ENCODE results near the gene CORO6. TPM values are rescaled to one million over a fixed set of nuclear protein-coding genes. Genes with fewer than 3 reads are reported as not detected.
A peak's percentile ranks its signal among the peaks of the same experiment; 100 is the strongest.

Gene CORO6
- total RNA-seq, 4 donors from 2014 or later = 34.5 to 139 (median 83.1) TPM

DNA sequence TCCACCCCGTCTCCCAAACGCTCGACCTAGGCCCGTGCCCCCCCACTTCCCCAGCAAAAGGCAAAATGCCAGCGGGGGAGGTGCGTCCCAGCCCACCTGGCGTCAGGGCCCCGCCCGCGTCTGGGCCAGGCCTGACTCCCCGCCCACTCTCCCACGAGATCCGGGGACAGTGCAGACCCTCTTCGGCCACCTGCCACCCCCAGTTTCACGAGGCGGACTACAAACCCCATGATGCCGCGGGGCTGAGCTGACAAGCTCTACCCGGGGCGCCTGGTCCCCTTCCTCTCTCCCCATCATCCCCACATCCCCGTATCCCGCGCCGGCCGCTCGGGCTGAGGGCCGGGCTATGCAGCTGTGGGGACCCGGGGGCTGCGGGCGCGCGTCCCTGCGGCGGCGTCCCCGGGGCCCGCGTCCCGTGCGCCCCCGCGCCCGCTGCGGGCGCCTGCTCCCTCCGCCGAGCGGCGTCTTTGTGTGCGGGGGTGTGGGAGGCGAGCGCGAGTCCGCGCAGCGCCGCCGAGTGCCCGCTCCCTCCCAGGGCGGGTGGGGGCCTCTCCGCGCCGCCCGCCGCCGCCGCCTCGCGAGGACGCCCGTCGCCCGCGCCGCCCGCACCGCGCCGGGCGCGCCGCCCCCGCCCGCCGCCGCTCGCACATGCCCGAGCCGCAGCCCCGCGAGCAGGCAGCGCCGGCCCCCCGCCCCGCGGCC lies 29.7 kb downstream of the CORO6 start, which contains the start of gene ANKRD13B:
Gene ANKRD13B (plus strand): TSS at position 283 of the 702 bp plus-strand sequence. CDS start 490 bp downstream, outside the sequence.
- Histone ChIP-seq H3K27me3 (no peaks in the 10 kb centered on the region), H3K4me3 (peak within 1 kb of the TSS; percentile 39 to 96 (median 70)), H3K9me3 (no peaks in the 10 kb centered on the region), H3K36me3 (no peaks in the 10 kb centered on the region), H3K4me1 (peaks cover 0 to 84% (median 58%) of the 10 kb centered on the region in 4 donors), H3K27ac (peak within 1 kb of the TSS; percentile 74 to 97 (median 92))
- TF ChIP-seq EP300 (IDR thresholded peaks at IDR 0.05) = no peak
- no peak for TF ChIP-seq POLR2A (IDR thresholded peaks at IDR 0.05)
- WGBS, 2 donors = 0 to 1% methylated on average over 15 to 34 of the region's 96 CpGs
- no peak for DNase-seq (ENCODE audit: low spot score in 2 of 2)

DNA sequence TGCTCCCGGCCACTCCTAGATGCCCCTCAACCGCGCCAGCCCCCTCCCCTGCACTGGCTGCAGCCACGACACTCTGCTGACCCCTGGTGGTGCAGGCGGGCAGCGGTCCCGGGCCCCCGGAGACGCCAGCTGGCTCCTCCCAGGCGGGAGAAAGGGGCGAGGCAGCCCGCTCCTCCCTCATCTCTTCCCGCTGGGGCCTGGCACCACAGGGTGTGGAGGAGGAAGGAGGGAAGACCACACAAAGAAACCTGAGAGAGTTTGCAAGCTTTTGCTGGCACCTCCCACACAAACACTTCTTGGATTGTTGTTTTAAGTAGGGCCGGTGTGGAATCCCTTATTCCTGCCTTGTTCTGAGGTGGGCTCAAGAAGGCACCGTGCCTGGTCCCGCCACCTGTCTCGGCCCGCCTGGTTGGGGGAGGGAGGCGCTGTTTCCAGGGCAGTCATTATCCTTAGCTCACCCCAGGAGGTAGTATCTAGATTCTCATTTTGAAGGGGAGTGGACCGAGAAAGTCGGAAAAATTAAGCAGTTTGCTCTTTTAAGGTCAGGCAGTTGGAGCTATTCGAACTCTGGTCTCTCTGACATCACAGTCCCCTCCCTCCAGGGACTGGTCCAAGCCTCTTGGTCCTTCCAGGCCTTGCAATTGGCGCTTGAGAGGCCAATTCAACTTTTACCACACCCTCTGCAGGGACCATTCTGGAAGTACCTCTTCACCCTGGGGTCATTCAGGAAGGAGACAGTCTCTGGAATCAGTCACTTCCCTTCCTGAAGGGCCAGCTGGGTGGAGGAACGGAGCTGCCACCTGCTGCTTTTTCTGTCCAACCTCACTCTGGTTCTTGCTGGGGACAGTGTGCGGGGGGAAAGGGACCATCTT lies 30.7 kb downstream of the CORO6 start:
- no peaks in the 10 kb centered on the region for H3K27me3 ChIP-seq
- peaks cover 0 to 84% (median 60%) of the 10 kb centered on the region in 4 donors for H3K4me1 ChIP-seq
- TF ChIP-seq, protein P1, sequence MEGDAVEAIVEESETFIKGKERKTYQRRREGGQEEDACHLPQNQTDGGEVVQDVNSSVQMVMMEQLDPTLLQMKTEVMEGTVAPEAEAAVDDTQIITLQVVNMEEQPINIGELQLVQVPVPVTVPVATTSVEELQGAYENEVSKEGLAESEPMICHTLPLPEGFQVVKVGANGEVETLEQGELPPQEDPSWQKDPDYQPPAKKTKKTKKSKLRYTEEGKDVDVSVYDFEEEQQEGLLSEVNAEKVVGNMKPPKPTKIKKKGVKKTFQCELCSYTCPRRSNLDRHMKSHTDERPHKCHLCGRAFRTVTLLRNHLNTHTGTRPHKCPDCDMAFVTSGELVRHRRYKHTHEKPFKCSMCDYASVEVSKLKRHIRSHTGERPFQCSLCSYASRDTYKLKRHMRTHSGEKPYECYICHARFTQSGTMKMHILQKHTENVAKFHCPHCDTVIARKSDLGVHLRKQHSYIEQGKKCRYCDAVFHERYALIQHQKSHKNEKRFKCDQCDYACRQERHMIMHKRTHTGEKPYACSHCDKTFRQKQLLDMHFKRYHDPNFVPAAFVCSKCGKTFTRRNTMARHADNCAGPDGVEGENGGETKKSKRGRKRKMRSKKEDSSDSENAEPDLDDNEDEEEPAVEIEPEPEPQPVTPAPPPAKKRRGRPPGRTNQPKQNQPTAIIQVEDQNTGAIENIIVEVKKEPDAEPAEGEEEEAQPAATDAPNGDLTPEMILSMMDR (IDR thresholded peaks at IDR 0.05) = peak; percentile 95 to 98 (median 97)
- peak in 1 of 2 donors; percentile 34 for TF ChIP-seq EP300 (IDR thresholded peaks at IDR 0.05)
- TF ChIP-seq POLR2A (IDR thresholded peaks at IDR 0.05) = no peak
- H3K27ac ChIP-seq = peak overlapping the region; percentile 72 to 97 (median 92)
- 8 to 13% methylated on average over 25 of the region's 25 CpGs for WGBS, 2 donors
- DNase-seq (ENCODE audit: low spot score in 2 of 2) = peak; percentile 77 to 85
- H3K4me3 ChIP-seq = peak overlapping the region; percentile 39 to 96 (median 56)
- H3K9me3 ChIP-seq = no peaks in the 10 kb centered on the region
- no peaks in the 10 kb centered on the region for H3K36me3 ChIP-seq

DNA sequence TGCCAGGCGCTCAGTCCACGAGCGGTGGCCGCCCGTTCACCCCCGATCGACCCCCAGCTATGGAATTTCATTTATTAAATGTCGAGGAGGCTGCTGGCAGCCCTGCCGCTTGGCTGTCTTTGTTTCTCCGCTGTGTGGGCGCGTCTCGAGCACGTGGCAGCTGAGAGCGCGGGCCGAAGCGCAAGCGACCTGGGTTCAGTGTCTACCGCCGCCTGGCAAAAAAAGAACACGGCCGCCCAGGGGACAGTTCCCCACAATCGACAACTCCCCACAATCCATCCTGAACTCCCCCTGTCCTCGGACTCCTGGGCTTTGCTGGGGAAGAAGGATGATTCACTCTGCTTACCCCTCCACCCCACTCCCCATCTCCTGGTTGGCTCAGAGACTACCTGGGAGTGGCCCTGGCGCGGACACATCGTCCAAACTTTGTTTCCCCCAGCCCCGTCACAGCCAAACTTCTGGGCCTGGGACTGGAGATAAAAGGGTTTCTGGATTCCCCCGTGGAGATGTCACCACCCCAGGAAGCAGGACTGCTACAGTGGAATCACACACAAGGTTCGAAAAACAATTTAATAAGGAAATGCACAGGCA lies 31.5 kb downstream of the CORO6 start:
- Histone ChIP-seq H3K27me3 (no peaks in the 10 kb centered on the region), H3K36me3 (no peaks in the 10 kb centered on the region), H3K27ac (peak overlapping the region; percentile 72 to 97 (median 92)), H3K4me3 (peak overlapping the region; percentile 39 to 96 (median 56)), H3K4me1 (peaks cover 0 to 84% (median 60%) of the 10 kb centered on the region in 4 donors), H3K9me3 (no peaks in the 10 kb centered on the region)
- TF ChIP-seq POLR2A (IDR thresholded peaks at IDR 0.05) (no peak), EP300 (IDR thresholded peaks at IDR 0.05) (peak in 1 of 2 donors; percentile 67)
- TF ChIP-seq, protein P1 (IDR thresholded peaks at IDR 0.05) = no peak
- WGBS, 2 donors = 0 to 1% methylated on average over 27 to 31 of the region's 31 CpGs
- DNase-seq (ENCODE audit: low spot score in 2 of 2) = peak in 1 of 2 donors; percentile 52

DNA sequence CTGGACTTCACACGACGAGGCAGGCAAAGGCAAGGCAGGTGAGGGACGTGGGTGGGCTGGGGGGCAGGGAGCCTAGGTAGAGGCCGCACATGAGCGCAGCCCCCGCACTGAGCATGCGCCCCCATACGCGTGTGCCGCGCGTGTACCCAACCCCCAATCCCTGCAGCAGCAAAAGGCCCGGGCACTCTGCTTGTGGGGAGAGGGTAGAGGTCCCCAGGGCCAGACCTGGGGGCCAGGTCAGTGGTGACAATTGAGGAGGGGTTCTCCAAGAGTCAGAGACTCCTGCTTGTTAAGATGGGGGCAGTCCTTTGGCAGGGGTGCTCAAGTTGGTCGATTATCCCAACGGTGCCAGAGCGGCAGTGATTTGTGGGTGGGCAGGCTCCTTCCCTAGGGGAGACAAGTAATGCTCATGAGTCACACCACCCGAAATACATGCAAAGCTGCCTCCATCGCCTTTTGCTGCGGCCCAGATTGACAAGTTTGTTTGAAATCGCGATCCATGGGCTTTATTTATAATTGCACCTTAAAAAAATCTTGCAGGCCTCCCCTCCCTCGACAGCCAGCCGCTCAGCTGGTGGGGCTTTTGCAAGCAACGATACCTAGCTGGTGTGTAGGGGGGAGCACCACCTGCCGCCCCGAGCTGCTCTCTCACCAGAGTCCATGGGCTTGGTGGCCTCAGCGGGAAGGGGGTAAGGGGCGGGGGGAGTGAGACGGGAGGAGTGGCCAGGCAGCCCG lies 32.1 kb downstream of the CORO6 start:
- peak overlapping the region; percentile 39 to 96 (median 56) for H3K4me3 ChIP-seq
- H3K9me3 ChIP-seq = no peaks in the 10 kb centered on the region
- H3K36me3 ChIP-seq = no peaks in the 10 kb centered on the region
- TF ChIP-seq POLR2A (IDR thresholded peaks at IDR 0.05) (no peak), EP300 (IDR thresholded peaks at IDR 0.05) (no peak)
- TF ChIP-seq, protein P1 (IDR thresholded peaks at IDR 0.05) = no peak
- no peaks in the 10 kb centered on the region for H3K27me3 ChIP-seq
- DNase-seq (ENCODE audit: low spot score in 2 of 2) = no peak
- WGBS, 2 donors = 9 to 10% methylated on average over 20 to 30 of the region's 30 CpGs
- H3K27ac ChIP-seq = peak overlapping the region; percentile 72 to 97 (median 92)
- H3K4me1 ChIP-seq = peaks cover 0 to 84% (median 64%) of the 10 kb centered on the region in 4 donors
